GM23338 (cell line): ENCODE results near the gene AZU1.

Source experiments
- EZH2 ChIP-seq: fragments of 200-600 bp; sonication (generic); IDR thresholded peaks from one replicate; pipeline ENCODE4 v1.8.0; 2017; ENCODE audit warnings: antibody characterized with exemption, mild to moderate bottlenecking, low read depth; ENCODE audit not compliant: unreplicated experiment
- REST ChIP-seq: IDR thresholded peaks from one replicate; pipeline ENCODE4 v1.6.1; 2018; ENCODE audit warnings: antibody characterized with exemption; ENCODE audit not compliant: unreplicated experiment

- TF ChIP-seq EZH2 (no peak), REST (no peak)
Measured at GRCh38 chr19:815079-815774, 12.4 kb upstream of the AZU1 start.
